Activated effector memory CD4-positive, alpha-beta T cell treated with anti-CD3 and anti-CD28 coated beads, Interleukin-2, amount 50 U/mL, for 16 hours (primary cell): ENCODE results near the gene ARHGAP18.

Source experiments
- DNase-seq: peaks from one replicate; pipeline ENCODE4 v3.0.0-alpha.2; 2020

Gene ARHGAP18

GRCh38 chr6:129638055-129638684, 71.8 kb downstream of the ARHGAP18 start:
- DNase-seq, result no peak

GRCh38 chr6:129637340-129638054, 72.5 kb downstream of the ARHGAP18 start:
- no peak for DNase-seq

- no peak for DNase-seq
Measured at GRCh38 chr6:129635396-129636130, 74.4 kb downstream of the ARHGAP18 start.

GRCh38 chr6:129634411-129635230, 75.4 kb downstream of the ARHGAP18 start:
- no peak for DNase-seq

GRCh38 chr6:129633529-129633928, 76.4 kb downstream of the ARHGAP18 start:
- DNase-seq, result no peak

GRCh38 chr6:129632172-129632613, 77.8 kb downstream of the ARHGAP18 start:
- no peak for DNase-seq

GRCh38 chr6:129631070-129631469, 78.9 kb downstream of the ARHGAP18 start:
- no peak for DNase-seq

GRCh38 chr6:129630596-129630995, 79.4 kb downstream of the ARHGAP18 start:
- no peak for DNase-seq

GRCh38 chr6:129628101-129628815, 81.7 kb downstream of the ARHGAP18 start:
- DNase-seq, result no peak

GRCh38 chr6:129624488-129624887, 85.5 kb downstream of the ARHGAP18 start:
- DNase-seq, result no peak

- no peak for DNase-seq
Measured at GRCh38 chr6:129623008-129623732, 86.8 kb downstream of the ARHGAP18 start.

GRCh38 chr6:129621252-129621651, 88.7 kb downstream of the ARHGAP18 start:
- peak; percentile 75 for DNase-seq

- no peak for DNase-seq
Measured at GRCh38 chr6:129620234-129620610, 89.8 kb downstream of the ARHGAP18 start.

- DNase-seq, result no peak
Measured at GRCh38 chr6:129619579-129620233, 90.3 kb downstream of the ARHGAP18 start.

- DNase-seq, result no peak
Measured at GRCh38 chr6:129617986-129618385, 92.0 kb downstream of the ARHGAP18 start.

GRCh38 chr6:129615496-129615895, 94.5 kb downstream of the ARHGAP18 start:
- no peak for DNase-seq

- no peak for DNase-seq
Measured at GRCh38 chr6:129615020-129615419, 95.0 kb downstream of the ARHGAP18 start.

GRCh38 chr6:129614464-129614863, 95.5 kb downstream of the ARHGAP18 start:
- no peak for DNase-seq

GRCh38 chr6:129612440-129612839, 97.5 kb downstream of the ARHGAP18 start:
- no peak for DNase-seq

GRCh38 chr6:129609635-129610034, 100.3 kb downstream of the ARHGAP18 start:
- DNase-seq, result no peak
